HepG2 (cell line): ENCODE results near the gene PSMB10. TPM values are rescaled to one million over a fixed set of nuclear protein-coding genes. Genes with fewer than 3 reads are reported as not detected.

Experiments
- CCDC6 ChIP-seq: sonication (generic); formaldehyde crosslinking; IDR thresholded peaks from 2 replicates; pipeline ENCODE4 v1.8.1; 2022; ENCODE audit warnings: mild to moderate bottlenecking, missing genetic modification reagents, moderate library complexity
- DNMT3B ChIP-seq: conservative IDR thresholded peaks from 2 replicates; pipeline ENCODE4 v1.6.1; 2016; ENCODE audit warnings: missing biosample characterization, control low read depth
- EHMT2 ChIP-seq: fragments of 200-600 bp; sonication (generic); IDR thresholded peaks from 2 replicates; pipeline ENCODE4 v1.7.0; 2017; ENCODE audit warnings: antibody characterized with exemption, low read depth, low read length, borderline replicate concordance
- GLI4 ChIP-seq: sonication (generic); formaldehyde crosslinking; IDR thresholded peaks from 2 replicates; pipeline ENCODE4 v1.5.1; 2020; ENCODE audit warnings: missing genetic modification reagents, mild to moderate bottlenecking, moderate library complexity, borderline replicate concordance
- MED13 ChIP-seq: sonication (generic); formaldehyde crosslinking; IDR thresholded peaks from 2 replicates; pipeline ENCODE4 v1.5.0; 2020; ENCODE audit warnings: missing genetic modification reagents
- NCOA2 ChIP-seq: sonication (generic); formaldehyde crosslinking; IDR thresholded peaks from 2 replicates; pipeline ENCODE4 v1.8.0; 2022; ENCODE audit warnings: inconsistent platforms
- NFKB2 ChIP-seq: sonication (generic); formaldehyde crosslinking; IDR thresholded peaks from 2 replicates; pipeline ENCODE4 v1.4.0; 2020; ENCODE audit warnings: missing genetic modification reagents, borderline replicate concordance
- NR3C1 ChIP-seq: sonication (generic); formaldehyde crosslinking; IDR thresholded peaks from 2 replicates; pipeline ENCODE4 v1.4.0; 2020; ENCODE audit warnings: missing genetic modification reagents
- TBL1XR1 ChIP-seq: fragments of 150-350 bp; IDR thresholded peaks from 2 replicates; pipeline ENCODE4 v1.6.1; 2014; ENCODE audit warnings: borderline replicate concordance, low read length; ENCODE audit not compliant: partially characterized antibody
- ZMYM4 ChIP-seq: sonication (generic); formaldehyde crosslinking; IDR thresholded peaks from 2 replicates; pipeline ENCODE4 v1.8.1; 2023; ENCODE audit warnings: mild to moderate bottlenecking, missing genetic modification reagents
- ZNF230 ChIP-seq: sonication (generic); formaldehyde crosslinking; IDR thresholded peaks from 2 replicates; pipeline ENCODE4 v1.4.0; 2020; ENCODE audit warnings: mild to moderate bottlenecking, missing genetic modification reagents
- ZNF329 ChIP-seq: sonication (generic); formaldehyde crosslinking; IDR thresholded peaks from 2 replicates; pipeline ENCODE4 v1.9.0; 2021; ENCODE audit warnings: low read depth, mild to moderate bottlenecking, missing genetic modification reagents
- ZNF549 ChIP-seq: sonication (generic); formaldehyde crosslinking; IDR thresholded peaks from 2 replicates; pipeline ENCODE4 v1.5.0; 2020; ENCODE audit warnings: missing genetic modification reagents
- polyA plus RNA-seq, 8 experiments: library from polyadenylated mRNA; depleted of rRNA in 3 of 8; stranded (reverse) in 7 of 8; unstranded in 1 of 8; fragments of >200 nt; fragmentation: Illumina TruSeq in 4 of 8; extraction: Trizol in 4 of 8; gene quantifications; 2 replicates each; pipeline versions ENCODE4 v1.2.1 to v1.2.3, GENCODE V29; 2011 to 2016; ENCODE audit warnings: low read depth in 4 of 8, missing spikeins in 1 of 8, mixed read lengths in 1 of 8; ENCODE audit not compliant: insufficient read depth in 1 of 8
- total RNA-seq, 5 experiments: library from RNA; depleted of rRNA; stranded (reverse); fragments of >200 nt; fragmentation: Illumina TruSeq; extraction: Trizol; gene quantifications; 2 replicates each; pipeline ENCODE4 v1.2.3, GENCODE V29; 2016; ENCODE audit warnings: low read depth in 1 of 5
- TF ChIP-seq, protein P1 (sequence below): sonication (generic); formaldehyde crosslinking; IDR thresholded peaks from 2 replicates; pipeline ENCODE4 v1.5.0; 2020; ENCODE audit warnings: mild to moderate bottlenecking, missing genetic modification reagents
- TF ChIP-seq, protein P2 (sequence below): sonication (generic); formaldehyde crosslinking; IDR thresholded peaks from 2 replicates; pipeline ENCODE4 v1.5.0; 2020; ENCODE audit warnings: mild to moderate bottlenecking, missing genetic modification reagents
- TF ChIP-seq, protein P3 (sequence below): sonication (generic); formaldehyde crosslinking; IDR thresholded peaks from 2 replicates; pipeline ENCODE4 v1.4.0; 2020; ENCODE audit warnings: mild to moderate bottlenecking, missing genetic modification reagents
- TF ChIP-seq, protein P4 (sequence below): sonication (generic); formaldehyde crosslinking; IDR thresholded peaks from 2 replicates; pipeline ENCODE4 v1.5.0; 2020; ENCODE audit warnings: mild to moderate bottlenecking, missing genetic modification reagents
- TF ChIP-seq, protein P5 (sequence below): sonication (generic); formaldehyde crosslinking; IDR thresholded peaks from 2 replicates; pipeline ENCODE4 v1.4.0; 2020; ENCODE audit warnings: missing genetic modification reagents

The PSMB10 gene
- total and polyA plus RNA-seq, 2 of the 13 experiments (the other 11 are each of a cell fraction or from before 2014, with no cell fraction given), result 12.7 to 65.9 TPM

DNA sequence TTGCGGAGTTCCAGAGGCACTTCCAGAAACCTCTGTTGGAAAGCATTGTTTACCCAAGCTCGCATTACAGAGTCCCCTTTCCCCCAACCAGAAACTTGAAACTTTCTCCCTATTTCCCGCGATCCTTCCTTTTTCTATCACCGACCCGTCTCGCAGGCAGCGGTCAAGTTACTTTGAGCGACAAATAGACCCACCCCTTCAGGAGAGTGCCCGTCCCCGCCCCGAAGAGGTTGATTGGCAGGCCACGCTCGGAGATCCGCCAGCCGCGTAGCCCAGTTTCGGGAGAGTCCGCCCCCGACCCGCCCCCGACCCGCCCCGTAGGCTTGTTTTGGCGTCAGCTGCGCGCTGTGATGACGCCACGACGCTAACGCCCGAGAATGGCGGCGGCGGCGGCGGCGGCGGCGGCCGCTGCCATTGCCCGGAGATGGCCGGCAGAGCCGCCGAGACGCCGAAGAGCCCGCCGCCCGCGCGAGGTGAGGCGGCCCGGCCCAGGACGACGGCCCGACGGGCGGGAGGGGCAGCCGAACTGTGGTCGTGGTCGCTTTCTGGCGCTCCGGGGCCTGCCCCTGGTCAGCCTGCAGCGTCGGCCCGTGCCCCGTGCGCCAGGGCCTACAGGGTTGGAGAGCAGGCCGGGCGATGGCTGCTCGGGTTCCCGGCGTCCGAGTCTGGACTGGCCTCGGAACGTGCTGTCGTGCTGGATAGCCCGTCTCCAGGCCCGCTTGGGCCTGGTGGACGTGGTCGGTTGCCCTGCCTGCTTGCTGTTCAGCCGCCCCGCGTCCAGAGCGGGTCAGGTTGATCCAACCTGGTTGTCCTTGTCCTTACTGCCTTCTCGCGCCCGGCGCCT is 43.5 kb downstream of the PSMB10 start, which contains the start of gene PSKH1 (continued):
- TF ChIP-seq ZNF329 (CRISPR knock-in tag), result no peak
- TF ChIP-seq ZNF549 (CRISPR knock-in tag), result no peak
- TF ChIP-seq MED13 (CRISPR knock-in tag), result peak; percentile 70; the same call in 1 of the 2 replicates
- no peak for TF ChIP-seq NR3C1 (CRISPR knock-in tag)
- TF ChIP-seq, protein P1, sequence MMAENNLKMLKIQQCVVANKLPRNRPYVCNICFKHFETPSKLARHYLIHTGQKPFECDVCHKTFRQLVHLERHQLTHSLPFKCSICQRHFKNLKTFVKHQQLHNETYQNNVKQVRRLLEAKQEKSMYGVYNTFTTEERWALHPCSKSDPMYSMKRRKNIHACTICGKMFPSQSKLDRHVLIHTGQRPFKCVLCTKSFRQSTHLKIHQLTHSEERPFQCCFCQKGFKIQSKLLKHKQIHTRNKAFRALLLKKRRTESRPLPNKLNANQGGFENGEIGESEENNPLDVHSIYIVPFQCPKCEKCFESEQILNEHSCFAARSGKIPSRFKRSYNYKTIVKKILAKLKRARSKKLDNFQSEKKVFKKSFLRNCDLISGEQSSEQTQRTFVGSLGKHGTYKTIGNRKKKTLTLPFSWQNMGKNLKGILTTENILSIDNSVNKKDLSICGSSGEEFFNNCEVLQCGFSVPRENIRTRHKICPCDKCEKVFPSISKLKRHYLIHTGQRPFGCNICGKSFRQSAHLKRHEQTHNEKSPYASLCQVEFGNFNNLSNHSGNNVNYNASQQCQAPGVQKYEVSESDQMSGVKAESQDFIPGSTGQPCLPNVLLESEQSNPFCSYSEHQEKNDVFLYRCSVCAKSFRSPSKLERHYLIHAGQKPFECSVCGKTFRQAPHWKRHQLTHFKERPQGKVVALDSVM (CRISPR knock-in tag), result peak; percentile 77; the same call in 1 of the 2 replicates
- peak; percentile 88; the same call in 1 of the 2 replicates for TF ChIP-seq NFKB2 (CRISPR knock-in tag)
- TF ChIP-seq, protein P2, sequence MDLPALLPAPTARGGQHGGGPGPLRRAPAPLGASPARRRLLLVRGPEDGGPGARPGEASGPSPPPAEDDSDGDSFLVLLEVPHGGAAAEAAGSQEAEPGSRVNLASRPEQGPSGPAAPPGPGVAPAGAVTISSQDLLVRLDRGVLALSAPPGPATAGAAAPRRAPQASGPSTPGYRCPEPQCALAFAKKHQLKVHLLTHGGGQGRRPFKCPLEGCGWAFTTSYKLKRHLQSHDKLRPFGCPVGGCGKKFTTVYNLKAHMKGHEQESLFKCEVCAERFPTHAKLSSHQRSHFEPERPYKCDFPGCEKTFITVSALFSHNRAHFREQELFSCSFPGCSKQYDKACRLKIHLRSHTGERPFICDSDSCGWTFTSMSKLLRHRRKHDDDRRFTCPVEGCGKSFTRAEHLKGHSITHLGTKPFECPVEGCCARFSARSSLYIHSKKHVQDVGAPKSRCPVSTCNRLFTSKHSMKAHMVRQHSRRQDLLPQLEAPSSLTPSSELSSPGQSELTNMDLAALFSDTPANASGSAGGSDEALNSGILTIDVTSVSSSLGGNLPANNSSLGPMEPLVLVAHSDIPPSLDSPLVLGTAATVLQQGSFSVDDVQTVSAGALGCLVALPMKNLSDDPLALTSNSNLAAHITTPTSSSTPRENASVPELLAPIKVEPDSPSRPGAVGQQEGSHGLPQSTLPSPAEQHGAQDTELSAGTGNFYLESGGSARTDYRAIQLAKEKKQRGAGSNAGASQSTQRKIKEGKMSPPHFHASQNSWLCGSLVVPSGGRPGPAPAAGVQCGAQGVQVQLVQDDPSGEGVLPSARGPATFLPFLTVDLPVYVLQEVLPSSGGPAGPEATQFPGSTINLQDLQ (CRISPR knock-in tag), result no peak; the same call in 1 of the 2 replicates
- peak; percentile 49; the same call in 1 of the 2 replicates for TF ChIP-seq ZMYM4
- TF ChIP-seq, protein P3, sequence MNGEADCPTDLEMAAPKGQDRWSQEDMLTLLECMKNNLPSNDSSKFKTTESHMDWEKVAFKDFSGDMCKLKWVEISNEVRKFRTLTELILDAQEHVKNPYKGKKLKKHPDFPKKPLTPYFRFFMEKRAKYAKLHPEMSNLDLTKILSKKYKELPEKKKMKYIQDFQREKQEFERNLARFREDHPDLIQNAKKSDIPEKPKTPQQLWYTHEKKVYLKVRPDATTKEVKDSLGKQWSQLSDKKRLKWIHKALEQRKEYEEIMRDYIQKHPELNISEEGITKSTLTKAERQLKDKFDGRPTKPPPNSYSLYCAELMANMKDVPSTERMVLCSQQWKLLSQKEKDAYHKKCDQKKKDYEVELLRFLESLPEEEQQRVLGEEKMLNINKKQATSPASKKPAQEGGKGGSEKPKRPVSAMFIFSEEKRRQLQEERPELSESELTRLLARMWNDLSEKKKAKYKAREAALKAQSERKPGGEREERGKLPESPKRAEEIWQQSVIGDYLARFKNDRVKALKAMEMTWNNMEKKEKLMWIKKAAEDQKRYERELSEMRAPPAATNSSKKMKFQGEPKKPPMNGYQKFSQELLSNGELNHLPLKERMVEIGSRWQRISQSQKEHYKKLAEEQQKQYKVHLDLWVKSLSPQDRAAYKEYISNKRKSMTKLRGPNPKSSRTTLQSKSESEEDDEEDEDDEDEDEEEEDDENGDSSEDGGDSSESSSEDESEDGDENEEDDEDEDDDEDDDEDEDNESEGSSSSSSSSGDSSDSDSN (CRISPR knock-in tag), result peak; percentile 80; the same call in 1 of the 2 replicates
- no peak for TF ChIP-seq CCDC6 (CRISPR knock-in tag)
- TF ChIP-seq, protein P4, sequence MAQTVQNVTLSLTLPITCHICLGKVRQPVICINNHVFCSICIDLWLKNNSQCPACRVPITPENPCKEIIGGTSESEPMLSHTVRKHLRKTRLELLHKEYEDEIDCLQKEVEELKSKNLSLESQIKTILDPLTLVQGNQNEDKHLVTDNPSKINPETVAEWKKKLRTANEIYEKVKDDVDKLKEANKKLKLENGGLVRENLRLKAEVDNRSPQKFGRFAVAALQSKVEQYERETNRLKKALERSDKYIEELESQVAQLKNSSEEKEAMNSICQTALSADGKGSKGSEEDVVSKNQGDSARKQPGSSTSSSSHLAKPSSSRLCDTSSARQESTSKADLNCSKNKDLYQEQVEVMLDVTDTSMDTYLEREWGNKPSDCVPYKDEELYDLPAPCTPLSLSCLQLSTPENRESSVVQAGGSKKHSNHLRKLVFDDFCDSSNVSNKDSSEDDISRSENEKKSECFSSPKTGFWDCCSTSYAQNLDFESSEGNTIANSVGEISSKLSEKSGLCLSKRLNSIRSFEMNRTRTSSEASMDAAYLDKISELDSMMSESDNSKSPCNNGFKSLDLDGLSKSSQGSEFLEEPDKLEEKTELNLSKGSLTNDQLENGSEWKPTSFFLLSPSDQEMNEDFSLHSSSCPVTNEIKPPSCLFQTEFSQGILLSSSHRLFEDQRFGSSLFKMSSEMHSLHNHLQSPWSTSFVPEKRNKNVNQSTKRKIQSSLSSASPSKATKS (CRISPR knock-in tag), result 0 out of 2 replicates have a peak, but pooled peaks have one; percentile 44
- TF ChIP-seq GLI4 (CRISPR knock-in tag), result no peak; the same call in 1 of the 2 replicates
- TF ChIP-seq NCOA2 (CRISPR knock-in tag), result no peak; the same call in 1 of the 2 replicates
- TF ChIP-seq, protein P5, sequence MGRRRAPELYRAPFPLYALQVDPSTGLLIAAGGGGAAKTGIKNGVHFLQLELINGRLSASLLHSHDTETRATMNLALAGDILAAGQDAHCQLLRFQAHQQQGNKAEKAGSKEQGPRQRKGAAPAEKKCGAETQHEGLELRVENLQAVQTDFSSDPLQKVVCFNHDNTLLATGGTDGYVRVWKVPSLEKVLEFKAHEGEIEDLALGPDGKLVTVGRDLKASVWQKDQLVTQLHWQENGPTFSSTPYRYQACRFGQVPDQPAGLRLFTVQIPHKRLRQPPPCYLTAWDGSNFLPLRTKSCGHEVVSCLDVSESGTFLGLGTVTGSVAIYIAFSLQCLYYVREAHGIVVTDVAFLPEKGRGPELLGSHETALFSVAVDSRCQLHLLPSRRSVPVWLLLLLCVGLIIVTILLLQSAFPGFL (CRISPR knock-in tag), result no peak
- TF ChIP-seq EHMT2, result no peak
- no peak for TF ChIP-seq TBL1XR1
- TF ChIP-seq DNMT3B, result no peak
- peak; percentile 23; the same call in 1 of the 2 replicates for TF ChIP-seq ZNF230 (CRISPR knock-in tag)
